ENCODE measurements around the gene SLC66A2. TPM values are rescaled to one million over a fixed set of nuclear protein-coding genes. Genes with fewer than 3 reads are reported as not detected.

The SLC66A2 gene
- total RNA-seq, 3 donors from 2014 or later (not counting 1 experiment from before 2014, with no cell fraction given) = 51.2 to 62.4 (median 54.1) TPM

GRCh38 chr18:79916128-79916494, 35.3 kb downstream of the SLC66A2 start:
- DNase-seq = peak in 1 of 2 donors; percentile 10
- Histone ChIP-seq H3K4me3 (ENCODE audit: low read length) (no peak overlapping the region), H3K9me3 (ENCODE audit: control insufficient read depth, insufficient read depth, low read length) (peaks cover 8% of the 10 kb centered on the region), H3K27me3 (ENCODE audit: control insufficient read depth, insufficient read depth, low read length) (no peaks in the 10 kb centered on the region), H3K27ac (ENCODE audit: low read length) (no peak overlapping the region), H3K4me1 (ENCODE audit: control insufficient read depth, insufficient read depth, low read length) (peaks cover 8% of the 10 kb centered on the region), H3K36me3 (ENCODE audit: control insufficient read depth, insufficient read depth, low read length) (peaks cover 7% of the 10 kb centered on the region)
- Mint-ChIP-seq H3K4me3 (peak overlapping the region; percentile 21), H3K27me3 (ENCODE audit: low read depth in 2 of 2) (no peaks in the 10 kb centered on the region), H3K9me3 (peaks cover 0 to 2% of the 10 kb centered on the region in 2 donors), H3K4me1 (peaks cover 4 to 26% of the 10 kb centered on the region in 2 donors), H3K36me3 (no peaks in the 10 kb centered on the region), H3K27ac (no peak overlapping the region)
- intact Hi-C loops (cut with micrococcal nuclease) = no loop called here
- no peak for TF ChIP-seq CTCF (IDR thresholded peaks at IDR 0.05)
- no peak for ATAC-seq
- WGBS (ENCODE audit: insufficient coverage) = 74% methylated on average over 24 of the region's 26 CpGs

- WGBS (ENCODE audit: insufficient coverage) = 93% methylated on average over 48 of the region's 50 CpGs
- H3K27ac Mint-ChIP-seq = peak overlapping the region in 1 of 2 donors; percentile 53
- no peak for ATAC-seq
- Histone ChIP-seq H3K27me3 (ENCODE audit: control insufficient read depth, insufficient read depth, low read length) (no peaks in the 10 kb centered on the region), H3K27ac (ENCODE audit: low read length) (no peak overlapping the region), H3K36me3 (ENCODE audit: control insufficient read depth, insufficient read depth, low read length) (peaks cover 7% of the 10 kb centered on the region), H3K4me3 (ENCODE audit: low read length) (no peak overlapping the region), H3K4me1 (ENCODE audit: control insufficient read depth, insufficient read depth, low read length) (peaks cover 8% of the 10 kb centered on the region), H3K9me3 (ENCODE audit: control insufficient read depth, insufficient read depth, low read length) (peaks cover 8% of the 10 kb centered on the region)
- TF ChIP-seq CTCF (IDR thresholded peaks at IDR 0.05) = no peak
- intact Hi-C loops (cut with micrococcal nuclease) = no loop called here
- peaks cover 0 to 2% of the 10 kb centered on the region in 2 donors for H3K9me3 Mint-ChIP-seq
- H3K27me3 Mint-ChIP-seq (ENCODE audit: low read depth in 2 of 2) = no peaks in the 10 kb centered on the region
- H3K36me3 Mint-ChIP-seq = no peaks in the 10 kb centered on the region
- H3K4me3 Mint-ChIP-seq = peak overlapping the region; percentile 37
- peaks cover 4 to 31% of the 10 kb centered on the region in 2 donors for H3K4me1 Mint-ChIP-seq
- DNase-seq = peak; percentile 1 to 13
Observed at GRCh38 chr18:79915161-79916127, 36.0 kb downstream of the SLC66A2 start.

DNA sequence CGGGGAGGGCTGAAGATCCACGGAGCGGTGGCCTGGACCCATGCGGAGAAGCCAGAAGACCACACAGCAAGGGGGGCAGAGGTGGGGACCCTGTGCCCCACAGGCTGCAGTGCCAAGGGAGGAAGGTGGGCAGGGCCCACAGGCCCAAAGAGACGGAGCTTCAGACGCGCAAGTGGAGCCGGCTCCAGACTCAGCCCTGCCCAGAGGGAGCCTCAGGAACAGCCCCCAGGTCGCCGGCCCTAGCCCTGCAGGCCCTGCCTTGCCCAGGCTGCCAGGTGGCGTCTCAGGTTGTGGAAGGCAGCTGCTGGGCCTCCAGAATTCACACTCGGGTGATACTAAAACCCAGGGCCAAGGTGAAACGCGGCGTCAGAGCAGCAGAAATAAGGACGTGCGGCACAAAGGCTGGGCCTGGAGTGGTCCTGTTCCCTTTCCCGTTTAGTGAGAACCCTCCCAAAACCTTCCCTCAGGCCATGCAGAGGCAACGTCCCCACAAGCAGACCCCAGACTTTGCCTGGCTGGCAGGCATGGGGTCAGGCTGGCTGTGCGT, 36.8 kb downstream of the SLC66A2 start:
- no peak overlapping the region for H3K4me3 Mint-ChIP-seq

More for the DNA sequence above, 36.8 kb downstream of the SLC66A2 start:
- no peak overlapping the region for H3K4me3 ChIP-seq (ENCODE audit: low read length)
- no peak overlapping the region for H3K27ac ChIP-seq (ENCODE audit: low read length)
- no peak for TF ChIP-seq CTCF (IDR thresholded peaks at IDR 0.05)
- peaks cover 7% of the 10 kb centered on the region for H3K36me3 ChIP-seq (ENCODE audit: control insufficient read depth, insufficient read depth, low read length)
- H3K27me3 ChIP-seq (ENCODE audit: control insufficient read depth, insufficient read depth, low read length) = no peaks in the 10 kb centered on the region
- H3K4me1 ChIP-seq (ENCODE audit: control insufficient read depth, insufficient read depth, low read length) = peaks cover 8% of the 10 kb centered on the region
- ATAC-seq (peak in 1 of 3 donors; percentile 13), DNase-seq (peak in 1 of 2 donors; percentile 15)
- H3K27me3 Mint-ChIP-seq (ENCODE audit: low read depth in 2 of 2) = no peaks in the 10 kb centered on the region
- peaks cover 0 to 2% of the 10 kb centered on the region in 2 donors for H3K9me3 Mint-ChIP-seq
- H3K9me3 ChIP-seq (ENCODE audit: control insufficient read depth, insufficient read depth, low read length) = peaks cover 11% of the 10 kb centered on the region
- intact Hi-C loops (cut with micrococcal nuclease) = no loop called here
- no peaks in the 10 kb centered on the region for H3K36me3 Mint-ChIP-seq
- peak overlapping the region in 1 of 2 donors; percentile 48 for H3K27ac Mint-ChIP-seq
- peaks cover 4 to 34% of the 10 kb centered on the region in 2 donors for H3K4me1 Mint-ChIP-seq
- WGBS (ENCODE audit: insufficient coverage) = 94% methylated on average over 20 of the region's 20 CpGs
